Nucleus accumbens (tissue), 56 donors: ENCODE measurements around the gene BACE1.
A peak's percentile ranks its signal among the peaks of the same experiment; 100 is the strongest.

Experiments used
- DNase-seq, 56 donors: peaks; one replicate each; lab custom pipeline; 2025; lab: John Stamatoyannopoulos, UW

BACE1 gene

GRCh38 chr11:117313091-117313490 lies 3.0 kb downstream of the BACE1 start:
- DNase-seq: no peak

- DNase-seq: no peak
These were observed 6.7 kb downstream of the BACE1 start for GRCh38 chr11:117309310-117309709.

- DNase-seq: no peak
These were observed 10.9 kb downstream of the BACE1 start for GRCh38 chr11:117305145-117305544.

- DNase-seq: no peak
These were observed 12.3 kb downstream of the BACE1 start for GRCh38 chr11:117303646-117304315.

GRCh38 chr11:117303101-117303500 lies 13.0 kb downstream of the BACE1 start:
- DNase-seq: no peak

GRCh38 chr11:117302228-117302627 lies 13.8 kb downstream of the BACE1 start:
- no peak for DNase-seq

GRCh38 chr11:117300773-117301172 lies 15.3 kb downstream of the BACE1 start:
- DNase-seq: peak in 8 of 56 donors; percentile 8 to 51 (median 28)

GRCh38 chr11:117300283-117300663 lies 15.8 kb downstream of the BACE1 start:
- DNase-seq: peak in 23 of 56 donors; percentile 10 to 62 (median 31)

- DNase-seq: peak in 1 of 56 donors; percentile 29
These were observed 16.4 kb downstream of the BACE1 start for GRCh38 chr11:117299351-117300282.

GRCh38 chr11:117298195-117298594 lies 17.9 kb downstream of the BACE1 start:
- no peak for DNase-seq

GRCh38 chr11:117296881-117297280 lies 19.2 kb downstream of the BACE1 start:
- no peak for DNase-seq

- DNase-seq: peak in 51 of 56 donors; percentile 15 to 89 (median 67)
These were observed 20.5 kb downstream of the BACE1 start for GRCh38 chr11:117295438-117296137.

GRCh38 chr11:117292616-117293015 lies 23.4 kb downstream of the BACE1 start:
- DNase-seq: no peak

- no peak for DNase-seq
These were observed 25.2 kb downstream of the BACE1 start, which contains the start of gene BACE1-AS for GRCh38 chr11:117290809-117291396. Gene BACE1-AS (plus strand): TSS chr11:117291346.

- no peak for DNase-seq
These were observed 26.3 kb downstream of the BACE1 start for GRCh38 chr11:117289795-117290194.

- no peak for DNase-seq
These were observed 28.4 kb downstream of the BACE1 start for GRCh38 chr11:117287668-117288067.

- no peak for DNase-seq
These were observed 29.5 kb downstream of the BACE1 start for GRCh38 chr11:117286588-117286987.

GRCh38 chr11:117284053-117284452 lies 32.0 kb downstream of the BACE1 start:
- no peak for DNase-seq

- DNase-seq: no peak
These were observed 33.1 kb downstream of the BACE1 start for GRCh38 chr11:117282956-117283355.

GRCh38 chr11:117281869-117282268 lies 34.2 kb downstream of the BACE1 start:
- DNase-seq: no peak

GRCh38 chr11:117281159-117281558 lies 34.9 kb downstream of the BACE1 start:
- peak in 11 of 56 donors; percentile 13 to 48 (median 31) for DNase-seq
